Stimulated activated CD8-positive, alpha-beta memory T cell treated with anti-CD3 and anti-CD28 coated beads, Interleukin-7, amount 100 ng/mL, for 4 hours (primary cell): Measurements from ENCODE around the gene LRSAM1.

ENCODE experiments used
- DNase-seq, 2 donors: peaks; one replicate each; pipeline ENCODE4 v3.0.0-alpha.2; 2020; ENCODE audit warnings: low read depth in 2 of 2

Gene LRSAM1

GRCh38 chr9:127534250-127534906 lies 83.1 kb downstream of the LRSAM1 start:
- no peak for DNase-seq

GRCh38 chr9:127534931-127535330 lies 83.6 kb downstream of the LRSAM1 start:
- no peak for DNase-seq

- no peak for DNase-seq
Measured at GRCh38 chr9:127535396-127535795, 84.1 kb downstream of the LRSAM1 start.

GRCh38 chr9:127535834-127536233 lies 84.5 kb downstream of the LRSAM1 start:
- no peak for DNase-seq

- DNase-seq = no peak
Measured at GRCh38 chr9:127536499-127536898, 85.2 kb downstream of the LRSAM1 start.

- DNase-seq = no peak
Measured at GRCh38 chr9:127537014-127537413, 85.7 kb downstream of the LRSAM1 start.

- DNase-seq = no peak
Measured at GRCh38 chr9:127537792-127538191, 86.5 kb downstream of the LRSAM1 start.

GRCh38 chr9:127538849-127539258 lies 87.5 kb downstream of the LRSAM1 start:
- no peak for DNase-seq

GRCh38 chr9:127539259-127539981 lies 88.1 kb downstream of the LRSAM1 start:
- no peak for DNase-seq

GRCh38 chr9:127539982-127540663 lies 88.8 kb downstream of the LRSAM1 start:
- no peak for DNase-seq

GRCh38 chr9:127540664-127541041 lies 89.3 kb downstream of the LRSAM1 start:
- DNase-seq = no peak

GRCh38 chr9:127541176-127541575 lies 89.9 kb downstream of the LRSAM1 start:
- no peak for DNase-seq

- DNase-seq = no peak
Measured at GRCh38 chr9:127541865-127542264, 90.6 kb downstream of the LRSAM1 start.

GRCh38 chr9:127543221-127543620 lies 91.9 kb downstream of the LRSAM1 start:
- DNase-seq = no peak

- DNase-seq = no peak
Measured at GRCh38 chr9:127543973-127544533, 92.7 kb downstream of the LRSAM1 start.

GRCh38 chr9:127545196-127546124 lies 94.2 kb downstream of the LRSAM1 start:
- DNase-seq = no peak

- DNase-seq = no peak
Measured at GRCh38 chr9:127546125-127546832, 95.0 kb downstream of the LRSAM1 start.

GRCh38 chr9:127548352-127548881 lies 97.1 kb downstream of the LRSAM1 start:
- no peak for DNase-seq

- DNase-seq = no peak
Measured at GRCh38 chr9:127549218-127549617, 97.9 kb downstream of the LRSAM1 start.

- DNase-seq = no peak
Measured at GRCh38 chr9:127549751-127550150, 98.4 kb downstream of the LRSAM1 start.

GRCh38 chr9:127550282-127550681 lies 99.0 kb downstream of the LRSAM1 start:
- DNase-seq = no peak
